Fibroblast of lung (primary cell): ENCODE data around the gene SGSH.

Experiments used
- CTCF ChIP-seq, 2 donors: IDR thresholded peaks in 1 of 2; conservative IDR thresholded peaks in 1 of 2; 1 replicate in 1 of 2; 2 replicates in 1 of 2; pipeline ENCODE4 v1.5.1; 2011 to 2012; ENCODE audit warnings: low read length in 2 of 2, control low read depth in 1 of 2, inconsistent platforms in 1 of 2, low read depth in 1 of 2, mild to moderate bottlenecking in 1 of 2
- EZH2 ChIP-seq: IDR thresholded peaks from 2 replicates; pipeline ENCODE4 v1.5.1; 2012; ENCODE audit warnings: low read length, control low read depth, mild to moderate bottlenecking; ENCODE audit errors: missing control alignments

GRCh38 chr17:80177986-80178595 is 42.0 kb downstream of the SGSH start:
- TF ChIP-seq CTCF (conservative IDR thresholded peaks at IDR 0.05 in 1 of 2, IDR thresholded peaks at IDR 0.05 in 1 of 2; ENCODE audit: low read depth in 1 of 2, low read length in 2 of 2): no peak
- no peak for TF ChIP-seq EZH2
